HCT116 (cell line): ENCODE results near the gene PSME3IP1.

Experiments used
- CTCF ChIP-seq, 3 experiments: fragments of 200-600 bp in 1 of 3; sonication (generic) in 1 of 3; IDR thresholded peaks in 2 of 3; conservative IDR thresholded peaks in 1 of 3; 2 replicates each; pipeline ENCODE4 v1.5.1; 2012 to 2017; ENCODE audit warnings: low read depth in 2 of 3, low read length in 2 of 3, antibody characterized with exemption in 1 of 3, borderline replicate concordance in 1 of 3, control low read depth in 1 of 3, mild to moderate bottlenecking in 1 of 3, mixed read lengths in 1 of 3, mixed run types in 1 of 3, moderate library complexity in 1 of 3; ENCODE audit not compliant: insufficient read depth in 1 of 3
- POLR2AphosphoS5 ChIP-seq: IDR thresholded peaks from 2 replicates; pipeline ENCODE4 v1.6.1; 2011; ENCODE audit warnings: mild to moderate bottlenecking, low read depth, low read length, moderate library complexity
- TCF7L2 ChIP-seq: IDR thresholded peaks from 2 replicates; pipeline ENCODE4 v1.7.0; 2011; ENCODE audit warnings: borderline replicate concordance, inconsistent platforms; ENCODE audit not compliant: insufficient read depth, insufficient read length; ENCODE audit errors: extremely low read depth
- ZBTB33 ChIP-seq: IDR thresholded peaks from 2 replicates; pipeline ENCODE4 v1.6.1; 2011; ENCODE audit warnings: mild to moderate bottlenecking, low read length, moderate library complexity; ENCODE audit not compliant: insufficient replicate concordance; ENCODE audit errors: extremely low read depth

- TF ChIP-seq ZBTB33 (no peak), CTCF (IDR thresholded peaks at IDR 0.05 in 2 of 3, conservative IDR thresholded peaks at IDR 0.05 in 1 of 3; ENCODE audit: borderline replicate concordance in 1 of 3, insufficient read depth in 1 of 3, low read depth in 2 of 3, low read length in 2 of 3) (no peak), POLR2AphosphoS5 (no peak), TCF7L2 (no peak)
These were observed 8.7 kb upstream of the PSME3IP1 start for GRCh38 chr16:57194512-57194911.
